AG08395 (cell line): Measurements from ENCODE around the gene RYR2.

ENCODE experiments used
- DNase-seq: peaks from one replicate; pipeline ENCODE4 v3.0.0; 2012; ENCODE audit warnings: mixed read lengths, low spot score

RYR2 gene

GRCh38 chr1:237864338-237865244 is 822.6 kb downstream of the RYR2 start:
- DNase-seq, result no peak

GRCh38 chr1:237867380-237867888 is 825.5 kb downstream of the RYR2 start:
- DNase-seq, result no peak

- no peak for DNase-seq
Observed at GRCh38 chr1:237868817-237869600, 827.0 kb downstream of the RYR2 start.

GRCh38 chr1:237873487-237874211 is 831.7 kb downstream of the RYR2 start:
- DNase-seq, result no peak

GRCh38 chr1:237875291-237875690 is 833.3 kb downstream of the RYR2 start:
- DNase-seq, result no peak

GRCh38 chr1:237877631-237878030 is 835.6 kb downstream of the RYR2 start:
- DNase-seq, result no peak

- no peak for DNase-seq
Observed at GRCh38 chr1:237878406-237878805, 836.4 kb downstream of the RYR2 start.

GRCh38 chr1:237879195-237879594 is 837.2 kb downstream of the RYR2 start:
- no peak for DNase-seq
